Immature natural killer cell (primary cell): ENCODE results near the gene ADAMTSL2. TPM values are rescaled to one million over a fixed set of nuclear protein-coding genes. Genes with fewer than 3 reads are reported as not detected.
A peak's percentile ranks its signal among the peaks of the same experiment; 100 is the strongest.

ENCODE experiments used
- DNase-seq, 3 donors: peaks; one replicate each; pipeline ENCODE4 v3.0.0; 2022; ENCODE audit warnings: mixed read lengths in 1 of 3
- H3K27ac Mint-ChIP-seq, 6 donors: one replicate each; pipeline ENCODE4 v1.8.0; 2020; ENCODE audit warnings: mixed read lengths in 6 of 6, mild to moderate bottlenecking in 5 of 6, inconsistent platforms in 4 of 6, moderate library complexity in 3 of 6
- H3K27me3 Mint-ChIP-seq, 3 donors: one replicate each; pipeline ENCODE4 v1.8.0; 2020 to 2021; ENCODE audit warnings: low read depth in 3 of 3, mild to moderate bottlenecking in 3 of 3, mixed read lengths in 3 of 3, moderate library complexity in 3 of 3, inconsistent platforms in 1 of 3
- H3K36me3 Mint-ChIP-seq, 3 donors: one replicate each; pipeline ENCODE4 v1.8.0; 2020; ENCODE audit warnings: mixed read lengths in 3 of 3, inconsistent platforms in 2 of 3, mild to moderate bottlenecking in 2 of 3
- H3K4me1 Mint-ChIP-seq, 2 donors: one replicate each; pipeline ENCODE4 v1.8.0; 2020; ENCODE audit warnings: inconsistent platforms in 2 of 2, mild to moderate bottlenecking in 2 of 2, mixed read lengths in 2 of 2, moderate library complexity in 1 of 2
- H3K4me3 Mint-ChIP-seq, 5 donors: one replicate each; pipeline ENCODE4 v1.8.0; 2020; ENCODE audit warnings: mild to moderate bottlenecking in 5 of 5, mixed read lengths in 5 of 5, inconsistent platforms in 3 of 5, moderate library complexity in 3 of 5
- H3K9me3 Mint-ChIP-seq, 6 donors: one replicate each; pipeline ENCODE4 v1.8.0; 2020; ENCODE audit warnings: mild to moderate bottlenecking in 6 of 6, mixed read lengths in 6 of 6, inconsistent platforms in 4 of 6, moderate library complexity in 3 of 6
- polyA plus RNA-seq, 3 donors: library from polyadenylated mRNA; unstranded; fragments of 300-500 nt; fragmentation: Illumina TruSeq; gene quantifications; one replicate each; pipeline ENCODE4 v1.2.3, GENCODE V29; 2021

Gene ADAMTSL2
- polyA plus RNA-seq, 3 donors from 2014 or later: not detected

GRCh38 chr9:133539991-133540697 is 5.6 kb downstream of the ADAMTSL2 start:
- Mint-ChIP-seq H3K9me3 (no peaks in the 10 kb centered on the region), H3K4me3 (peak overlapping the region in 1 of 5 donors; percentile 41), H3K27me3 (peaks cover 4 to 9% (median 8%) of the 10 kb centered on the region in 3 donors), H3K4me1 (no peaks in the 10 kb centered on the region), H3K27ac (no peak overlapping the region), H3K36me3 (no peaks in the 10 kb centered on the region)
- no peak for DNase-seq

- peaks cover 4 to 9% (median 8%) of the 10 kb centered on the region in 3 donors for H3K27me3 Mint-ChIP-seq
- peak in 1 of 3 donors; percentile 17 for DNase-seq
- H3K4me1 Mint-ChIP-seq: no peaks in the 10 kb centered on the region
- H3K9me3 Mint-ChIP-seq: no peaks in the 10 kb centered on the region
- H3K36me3 Mint-ChIP-seq: no peaks in the 10 kb centered on the region
- H3K4me3 Mint-ChIP-seq: peak overlapping the region in 1 of 5 donors; percentile 41
- no peak overlapping the region for H3K27ac Mint-ChIP-seq
Measured at GRCh38 chr9:133540698-133541025, 6.2 kb downstream of the ADAMTSL2 start.

GRCh38 chr9:133542002-133542401 is 7.5 kb downstream of the ADAMTSL2 start:
- Mint-ChIP-seq H3K36me3 (no peaks in the 10 kb centered on the region), H3K27me3 (peaks cover 4 to 9% (median 8%) of the 10 kb centered on the region in 3 donors), H3K27ac (no peak overlapping the region), H3K4me3 (no peak overlapping the region), H3K4me1 (no peaks in the 10 kb centered on the region), H3K9me3 (no peaks in the 10 kb centered on the region)
- no peak for DNase-seq

- H3K36me3 Mint-ChIP-seq: no peaks in the 10 kb centered on the region
- no peak overlapping the region for H3K27ac Mint-ChIP-seq
- no peaks in the 10 kb centered on the region for H3K4me1 Mint-ChIP-seq
- no peak overlapping the region for H3K4me3 Mint-ChIP-seq
- H3K9me3 Mint-ChIP-seq: no peaks in the 10 kb centered on the region
- DNase-seq: no peak
- H3K27me3 Mint-ChIP-seq: peaks cover 2 to 9% (median 8%) of the 10 kb centered on the region in 3 donors
Measured at GRCh38 chr9:133543772-133544467, 9.4 kb downstream of the ADAMTSL2 start.

- Mint-ChIP-seq H3K27me3 (peaks cover 2 to 5% (median 2%) of the 10 kb centered on the region in 3 donors), H3K9me3 (no peaks in the 10 kb centered on the region), H3K36me3 (no peaks in the 10 kb centered on the region), H3K4me1 (no peaks in the 10 kb centered on the region), H3K4me3 (no peak overlapping the region), H3K27ac (no peak overlapping the region)
- DNase-seq: no peak
Measured at GRCh38 chr9:133545494-133546286, 11.2 kb downstream of the ADAMTSL2 start.

- Mint-ChIP-seq H3K36me3 (no peaks in the 10 kb centered on the region), H3K27ac (no peak overlapping the region), H3K4me1 (no peaks in the 10 kb centered on the region), H3K9me3 (no peaks in the 10 kb centered on the region), H3K4me3 (no peak overlapping the region), H3K27me3 (peaks cover 3 to 5% (median 3%) of the 10 kb centered on the region in 3 donors)
- DNase-seq: no peak
Measured at GRCh38 chr9:133546287-133546680, 11.8 kb downstream of the ADAMTSL2 start.

GRCh38 chr9:133547116-133547515 is 12.6 kb downstream of the ADAMTSL2 start:
- H3K4me1 Mint-ChIP-seq: no peaks in the 10 kb centered on the region
- H3K4me3 Mint-ChIP-seq: no peak overlapping the region
- H3K27me3 Mint-ChIP-seq: peaks cover 2 to 3% (median 3%) of the 10 kb centered on the region in 3 donors
- DNase-seq: no peak
- no peaks in the 10 kb centered on the region for H3K9me3 Mint-ChIP-seq
- no peaks in the 10 kb centered on the region for H3K36me3 Mint-ChIP-seq
- H3K27ac Mint-ChIP-seq: no peak overlapping the region

- Mint-ChIP-seq H3K27ac (no peak overlapping the region), H3K9me3 (no peaks in the 10 kb centered on the region), H3K36me3 (no peaks in the 10 kb centered on the region), H3K4me3 (no peak overlapping the region), H3K27me3 (peaks cover 2 to 7% (median 5%) of the 10 kb centered on the region in 3 donors), H3K4me1 (peaks cover 0 to 2% of the 10 kb centered on the region in 2 donors)
- DNase-seq: no peak
Measured at GRCh38 chr9:133551446-133551845, 16.9 kb downstream of the ADAMTSL2 start.

- DNase-seq: no peak
- Mint-ChIP-seq H3K9me3 (no peaks in the 10 kb centered on the region), H3K4me3 (no peak overlapping the region), H3K27ac (no peak overlapping the region), H3K4me1 (peaks cover 0 to 2% of the 10 kb centered on the region in 2 donors), H3K36me3 (no peaks in the 10 kb centered on the region), H3K27me3 (peaks cover 2 to 7% (median 5%) of the 10 kb centered on the region in 3 donors)
Measured at GRCh38 chr9:133552236-133552635, 17.7 kb downstream of the ADAMTSL2 start.

- Mint-ChIP-seq H3K4me3 (no peak overlapping the region), H3K36me3 (no peaks in the 10 kb centered on the region), H3K27me3 (peaks cover 4 to 7% (median 5%) of the 10 kb centered on the region in 3 donors), H3K9me3 (no peaks in the 10 kb centered on the region), H3K27ac (no peak overlapping the region), H3K4me1 (peaks cover 7 to 8% of the 10 kb centered on the region in 2 donors)
- DNase-seq: no peak
Measured at GRCh38 chr9:133553123-133553522, 18.6 kb downstream of the ADAMTSL2 start.

- H3K36me3 Mint-ChIP-seq: no peaks in the 10 kb centered on the region
- peaks cover 7 to 9% (median 7%) of the 10 kb centered on the region in 3 donors for H3K27me3 Mint-ChIP-seq
- no peak overlapping the region for H3K27ac Mint-ChIP-seq
- H3K9me3 Mint-ChIP-seq: no peaks in the 10 kb centered on the region
- H3K4me1 Mint-ChIP-seq: peaks cover 16 to 18% of the 10 kb centered on the region in 2 donors
- no peak overlapping the region for H3K4me3 Mint-ChIP-seq
- DNase-seq: no peak
Measured at GRCh38 chr9:133553973-133554713, 19.6 kb downstream of the ADAMTSL2 start.

GRCh38 chr9:133554729-133555128 is 20.2 kb downstream of the ADAMTSL2 start:
- Mint-ChIP-seq H3K27me3 (peaks cover 7 to 9% (median 9%) of the 10 kb centered on the region in 3 donors), H3K4me3 (no peak overlapping the region), H3K36me3 (no peaks in the 10 kb centered on the region), H3K27ac (no peak overlapping the region), H3K4me1 (peaks cover 17 to 18% of the 10 kb centered on the region in 2 donors), H3K9me3 (no peaks in the 10 kb centered on the region)
- DNase-seq: no peak

- Mint-ChIP-seq H3K9me3 (no peaks in the 10 kb centered on the region), H3K27me3 (peaks cover 8 to 10% (median 9%) of the 10 kb centered on the region in 3 donors), H3K4me3 (no peak overlapping the region), H3K27ac (no peak overlapping the region), H3K4me1 (peaks cover 18 to 19% of the 10 kb centered on the region in 2 donors), H3K36me3 (no peaks in the 10 kb centered on the region)
- no peak for DNase-seq
Measured at GRCh38 chr9:133556354-133556753, 21.9 kb downstream of the ADAMTSL2 start.
